OCI-LY1 (cell line): ENCODE data around the gene MRPL1.

ENCODE experiments used
- CTCF ChIP-seq: fragments of 200-600 bp; sonication (generic), shearing (Covaris generic); IDR thresholded peaks from 2 replicates; pipeline ENCODE4 v1.5.1; 2017; ENCODE audit warnings: mild to moderate bottlenecking, antibody characterized with exemption, low read length, moderate library complexity, mixed read lengths
- EZH2 ChIP-seq: fragments of 200-600 bp; sonication (generic), shearing (Covaris generic); IDR thresholded peaks from 2 replicates; pipeline ENCODE4 v1.8.0; 2017; ENCODE audit warnings: borderline replicate concordance, mixed run types, mild to moderate bottlenecking, antibody characterized with exemption, low read length, moderate library complexity, mixed read lengths

DNA sequence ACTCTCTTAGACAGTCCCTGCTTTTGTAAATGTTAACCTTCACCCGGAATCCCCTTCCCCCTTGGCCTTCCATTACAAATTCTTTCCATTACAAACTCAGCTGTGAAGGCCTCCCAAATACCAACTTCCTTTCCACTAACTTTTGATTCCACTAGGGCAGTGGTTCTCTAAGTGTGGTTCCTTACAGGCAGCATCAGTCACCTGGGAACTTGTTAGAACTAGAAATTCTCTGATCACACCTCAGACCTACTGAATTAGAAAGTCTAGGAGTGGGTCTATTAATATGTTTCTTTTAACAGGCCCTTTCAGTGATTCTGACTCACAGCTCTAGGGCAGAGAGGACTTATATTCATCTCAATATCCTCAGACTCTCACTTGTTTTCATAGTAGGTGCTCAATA, 19.0 kb upstream of the MRPL1 start:
- TF ChIP-seq CTCF (no peak), EZH2 (no peak)
